OCI-M2 (cell line): ENCODE results near the gene MAST2.
"Not testable (repeated sequence)": the region's sequence is repeated elsewhere in the genome, so short reads cannot be mapped to it uniquely, and the experiment has no call there.

Source experiments
- DNase-seq: peaks from one replicate; lab custom pipeline; 2025; ENCODE audit not compliant: unreplicated experiment; lab: John Stamatoyannopoulos, UW

MAST2 gene

GRCh38 chr1:45809761-45810160 is 6.3 kb downstream of the MAST2 start:
- no peak for DNase-seq

- no peak for DNase-seq
Measured at GRCh38 chr1:45814776-45815175, 11.4 kb downstream of the MAST2 start.

GRCh38 chr1:45815667-45816458 is 12.5 kb downstream of the MAST2 start:
- no peak for DNase-seq

GRCh38 chr1:45820173-45820572 is 16.8 kb downstream of the MAST2 start:
- DNase-seq = no peak

GRCh38 chr1:45820788-45821187 is 17.4 kb downstream of the MAST2 start:
- DNase-seq = no peak

GRCh38 chr1:45822644-45823043 is 19.2 kb downstream of the MAST2 start:
- no peak for DNase-seq

GRCh38 chr1:45824607-45825006 is 21.2 kb downstream of the MAST2 start:
- DNase-seq = no peak

- no peak for DNase-seq
Measured at GRCh38 chr1:45827256-45827655, 23.8 kb downstream of the MAST2 start.

- DNase-seq = no peak
Measured at GRCh38 chr1:45828841-45829240, 25.4 kb downstream of the MAST2 start.

- no peak for DNase-seq
Measured at GRCh38 chr1:45833361-45833760, 29.9 kb downstream of the MAST2 start.

GRCh38 chr1:45834689-45835088 is 31.3 kb downstream of the MAST2 start:
- no peak for DNase-seq

GRCh38 chr1:45836451-45836850 is 33.0 kb downstream of the MAST2 start:
- no peak for DNase-seq

- DNase-seq = not testable (repeated sequence)
Measured at GRCh38 chr1:45836861-45837260, 33.4 kb downstream of the MAST2 start.

GRCh38 chr1:45838322-45838721 is 34.9 kb downstream of the MAST2 start:
- not testable (repeated sequence) for DNase-seq

GRCh38 chr1:45840704-45841103 is 37.3 kb downstream of the MAST2 start:
- no peak for DNase-seq

- DNase-seq = no peak
Measured at GRCh38 chr1:45842786-45843185, 39.4 kb downstream of the MAST2 start.

- no peak for DNase-seq
Measured at GRCh38 chr1:45843474-45843905, 40.1 kb downstream of the MAST2 start.

- not testable (repeated sequence) for DNase-seq
Measured at GRCh38 chr1:45844000-45844399, 40.6 kb downstream of the MAST2 start.

- DNase-seq = no peak
Measured at GRCh38 chr1:45846931-45847330, 43.5 kb downstream of the MAST2 start.

- DNase-seq = no peak
Measured at GRCh38 chr1:45848097-45848496, 44.7 kb downstream of the MAST2 start.

- no peak for DNase-seq
Measured at GRCh38 chr1:45848714-45849113, 45.3 kb downstream of the MAST2 start.

GRCh38 chr1:45850017-45850416 is 46.6 kb downstream of the MAST2 start:
- no peak for DNase-seq

GRCh38 chr1:45854724-45855123 is 51.3 kb downstream of the MAST2 start:
- DNase-seq = no peak
